ENCODE data around the gene ZCCHC7.

ZCCHC7 gene

DNA sequence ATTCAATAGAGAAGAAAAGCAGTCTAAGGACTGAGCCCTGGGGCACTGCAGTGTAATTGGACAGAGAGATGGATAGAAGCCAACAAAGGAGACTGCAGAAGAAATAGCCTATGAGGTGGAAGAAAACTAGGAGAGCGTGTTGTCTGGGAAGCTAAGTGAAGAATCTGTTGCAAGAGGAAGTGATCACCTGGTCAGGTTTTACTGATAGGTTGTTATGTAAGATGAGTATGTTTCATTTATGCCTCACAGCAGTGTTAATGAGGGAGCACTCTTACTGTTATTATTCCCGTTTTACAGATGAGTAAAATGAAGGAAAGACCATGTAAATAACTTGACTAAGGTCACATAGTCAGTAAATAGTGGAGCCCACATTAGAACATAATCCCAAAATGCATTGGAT is 222.1 kb downstream of the ZCCHC7 start:
- no peak overlapping the region for H3K4me3 ChIP-seq (ENCODE audit: low read depth, low read length)
- no peak for DNase-seq (ENCODE audit: low read depth, low spot score)
- ChIA-PET POLR2A (no interaction called here), CTCF (interaction anchor here (1.3 kb wide), 1 partner anchor 16 kb away, joined by 4 read pairs; no protein-coding TSS in a partner anchor)
- TF ChIP-seq, protein P1, sequence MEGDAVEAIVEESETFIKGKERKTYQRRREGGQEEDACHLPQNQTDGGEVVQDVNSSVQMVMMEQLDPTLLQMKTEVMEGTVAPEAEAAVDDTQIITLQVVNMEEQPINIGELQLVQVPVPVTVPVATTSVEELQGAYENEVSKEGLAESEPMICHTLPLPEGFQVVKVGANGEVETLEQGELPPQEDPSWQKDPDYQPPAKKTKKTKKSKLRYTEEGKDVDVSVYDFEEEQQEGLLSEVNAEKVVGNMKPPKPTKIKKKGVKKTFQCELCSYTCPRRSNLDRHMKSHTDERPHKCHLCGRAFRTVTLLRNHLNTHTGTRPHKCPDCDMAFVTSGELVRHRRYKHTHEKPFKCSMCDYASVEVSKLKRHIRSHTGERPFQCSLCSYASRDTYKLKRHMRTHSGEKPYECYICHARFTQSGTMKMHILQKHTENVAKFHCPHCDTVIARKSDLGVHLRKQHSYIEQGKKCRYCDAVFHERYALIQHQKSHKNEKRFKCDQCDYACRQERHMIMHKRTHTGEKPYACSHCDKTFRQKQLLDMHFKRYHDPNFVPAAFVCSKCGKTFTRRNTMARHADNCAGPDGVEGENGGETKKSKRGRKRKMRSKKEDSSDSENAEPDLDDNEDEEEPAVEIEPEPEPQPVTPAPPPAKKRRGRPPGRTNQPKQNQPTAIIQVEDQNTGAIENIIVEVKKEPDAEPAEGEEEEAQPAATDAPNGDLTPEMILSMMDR (IDR thresholded peaks at IDR 0.05; ENCODE audit: insufficient read depth, low read length, missing control alignments), result no peak

DNA sequence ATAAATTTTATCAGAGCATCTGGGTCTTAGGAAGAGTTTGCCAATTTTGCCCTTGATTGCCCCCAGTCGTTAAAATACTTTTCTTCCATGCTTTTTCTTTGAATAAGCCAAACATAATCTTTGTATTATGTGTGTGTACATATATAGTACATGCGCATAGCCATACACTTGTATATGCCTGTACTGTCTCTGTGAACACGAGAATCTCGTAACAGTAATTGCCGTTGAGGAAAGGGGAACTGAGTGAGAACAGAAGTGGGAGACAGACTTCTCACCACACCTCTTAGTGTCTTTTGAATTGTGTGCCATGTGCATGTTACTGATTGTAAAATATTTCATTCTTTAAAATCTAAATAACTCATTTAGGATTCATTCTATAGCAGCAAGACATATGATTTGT is 222.5 kb downstream of the ZCCHC7 start:
- POLR2A ChIA-PET, result no interaction called here
- no peak overlapping the region for H3K4me3 ChIP-seq (ENCODE audit: low read depth, low read length)
- TF ChIP-seq, protein P1 (IDR thresholded peaks at IDR 0.05; ENCODE audit: insufficient read depth, low read length, missing control alignments), result no peak
- no peak for DNase-seq (ENCODE audit: low read depth, low spot score)
- CTCF ChIA-PET, result no interaction called here

DNA sequence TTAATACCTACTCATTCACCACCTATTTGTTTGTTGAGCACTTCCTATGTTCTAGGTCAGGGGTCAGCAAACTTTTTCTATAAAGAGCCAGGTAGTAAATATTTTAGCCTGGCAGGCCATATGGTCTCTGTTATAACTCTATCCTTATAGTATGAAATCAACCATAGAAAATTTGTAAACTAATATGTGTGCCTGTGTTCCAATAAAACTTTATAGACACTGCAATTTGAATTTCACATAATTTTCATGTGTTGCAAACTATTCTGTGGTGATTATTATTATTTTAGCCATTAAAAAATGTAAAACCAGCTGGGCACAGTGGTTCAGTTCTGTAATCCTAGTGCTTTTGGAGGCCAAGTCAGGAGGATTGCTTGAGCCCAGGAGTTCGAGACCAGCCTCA is 223.3 kb downstream of the ZCCHC7 start:
- CTCF ChIA-PET, result no interaction called here
- H3K4me3 ChIP-seq (ENCODE audit: low read depth, low read length), result no peak overlapping the region
- POLR2A ChIA-PET, result no interaction called here
- DNase-seq (ENCODE audit: low read depth, low spot score), result no peak
- TF ChIP-seq, protein P1 (IDR thresholded peaks at IDR 0.05; ENCODE audit: insufficient read depth, low read length, missing control alignments), result no peak

DNA sequence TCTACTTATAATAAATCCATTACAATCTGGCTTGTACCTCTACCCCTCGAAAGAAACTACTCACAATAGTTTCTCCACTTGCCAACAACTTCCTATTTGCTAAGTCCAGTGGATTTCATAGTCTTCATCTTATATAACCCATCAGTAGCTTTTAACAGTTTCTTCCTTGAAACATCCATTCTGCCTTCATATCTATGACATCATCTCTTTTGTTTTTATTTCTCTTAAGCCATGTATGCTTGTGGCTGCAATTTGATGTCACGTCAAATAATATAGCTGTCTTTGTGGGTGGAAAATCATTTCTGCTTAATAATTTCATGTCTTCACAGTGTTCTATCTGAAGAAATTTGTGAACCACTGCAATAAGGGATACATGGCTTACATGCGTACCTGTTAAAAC is 224.7 kb downstream of the ZCCHC7 start:
- CTCF ChIA-PET, result no interaction called here
- TF ChIP-seq, protein P1 (IDR thresholded peaks at IDR 0.05; ENCODE audit: insufficient read depth, low read length, missing control alignments), result no peak
- H3K4me3 ChIP-seq (ENCODE audit: low read depth, low read length), result no peak overlapping the region
- DNase-seq (ENCODE audit: low read depth, low spot score), result no peak
- POLR2A ChIA-PET, result no interaction called here

DNA sequence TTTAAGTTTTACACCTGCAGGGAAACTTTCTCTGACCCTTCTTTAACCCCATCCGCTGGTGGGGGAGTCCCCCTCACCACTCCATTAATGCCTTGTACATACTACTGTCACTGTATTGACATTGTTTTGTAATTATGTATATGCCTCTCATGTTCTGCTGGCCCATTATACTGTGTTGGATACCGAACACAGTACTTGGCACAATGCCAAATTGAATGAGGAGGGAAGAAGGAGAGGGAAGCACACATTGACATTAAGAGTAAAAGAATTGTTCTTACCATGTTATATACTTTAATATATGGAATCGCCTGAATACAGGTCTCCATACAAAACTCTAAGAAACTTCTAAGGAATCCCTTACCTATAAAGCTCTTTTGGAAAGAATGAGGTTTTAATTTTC is 228.5 kb downstream of the ZCCHC7 start:
- TF ChIP-seq, protein P1 (IDR thresholded peaks at IDR 0.05; ENCODE audit: insufficient read depth, low read length, missing control alignments), result no peak
- no peak for DNase-seq (ENCODE audit: low read depth, low spot score)
- CTCF ChIA-PET, result interaction anchor here (1.0 kb wide), 1 partner anchor 20 kb away, joined by 3 read pairs; no protein-coding TSS in a partner anchor
- POLR2A ChIA-PET, result no interaction called here
- H3K4me3 ChIP-seq (ENCODE audit: low read depth, low read length), result no peak overlapping the region

DNA sequence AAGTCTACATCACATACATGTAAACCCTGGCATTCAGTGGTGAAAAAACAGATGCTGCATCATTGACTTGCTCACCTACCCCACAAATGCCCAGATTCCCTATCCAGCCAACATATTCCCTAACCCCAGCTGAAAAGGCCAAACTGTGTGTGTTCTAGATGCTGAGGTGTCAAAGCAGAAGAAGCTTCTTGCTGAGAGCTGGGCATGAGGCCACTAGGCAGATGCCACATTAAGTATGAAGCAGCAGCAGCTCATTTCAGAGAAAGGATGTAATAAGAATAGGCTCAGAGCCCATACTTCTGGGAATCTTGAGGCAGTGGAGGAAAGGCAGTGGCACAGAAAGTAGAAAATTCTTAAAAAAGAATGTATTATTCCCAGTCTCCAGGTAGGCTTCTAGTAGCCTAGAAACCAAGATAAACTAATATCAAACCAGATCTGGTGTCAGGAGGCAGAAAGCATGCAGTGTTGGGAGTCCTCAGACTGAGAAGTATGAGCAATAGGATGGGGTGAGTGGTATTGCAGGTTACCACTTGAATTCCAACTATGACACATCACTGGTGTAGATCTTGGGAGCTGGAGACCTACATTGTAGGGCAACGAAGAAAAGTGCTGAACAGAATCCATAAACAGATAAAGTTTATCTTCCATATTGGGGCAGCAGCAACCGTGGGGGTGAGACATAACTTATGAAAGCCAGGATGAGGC is 230.3 kb downstream of the ZCCHC7 start:
- POLR2A ChIA-PET, result no interaction called here

More for the DNA sequence above, 230.3 kb downstream of the ZCCHC7 start:
- TF ChIP-seq, protein P1 (IDR thresholded peaks at IDR 0.05; ENCODE audit: insufficient read depth, low read length, missing control alignments), result no peak
- no peak for DNase-seq (ENCODE audit: low read depth, low spot score)
- no peak overlapping the region for H3K4me3 ChIP-seq (ENCODE audit: low read depth, low read length)
- CTCF ChIA-PET, result no interaction called here

Data from AG04449 (cell line).